Measurements from ENCODE around the gene GDPD2.

- TF ChIP-seq ZNF23 (tag by site-specific recombination; IDR thresholded peaks at IDR 0.05; ENCODE audit: borderline replicate concordance) (no peak), REPIN1 (tag by site-specific recombination; IDR thresholded peaks at IDR 0.05; ENCODE audit: low read depth) (no peak), ZNF404 (tag by site-specific recombination; IDR thresholded peaks at IDR 0.05) (no peak), CTCF (tag by site-specific recombination; IDR thresholded peaks at IDR 0.05) (no peak), ZBTB1 (tag by site-specific recombination; IDR thresholded peaks at IDR 0.05) (no peak), ZNF18 (tag by site-specific recombination; IDR thresholded peaks at IDR 0.05) (no peak), ZNF423 (tag by site-specific recombination; IDR thresholded peaks at IDR 0.05) (no peak), ZNF707 (tag by site-specific recombination; IDR thresholded peaks at IDR 0.05) (no peak), ZBTB11 (tag by site-specific recombination; conservative IDR thresholded peaks at IDR 0.05; ENCODE audit: low read depth) (no peak), GFI1B (tag by site-specific recombination; IDR thresholded peaks at IDR 0.05) (no peak)
Measured at GRCh38 chrX:70444946-70445656, 22.0 kb downstream of the GDPD2 start.
